Peyer's patch (tissue), 4 donors: ENCODE data around the gene SPDYE11. TPM values are rescaled to one million over a fixed set of nuclear protein-coding genes. Genes with fewer than 3 reads are reported as not detected.
"Not testable (repeated sequence)": the region's sequence is repeated elsewhere in the genome, so short reads cannot be mapped to it uniquely, and the experiment has no call there.

Experiments
- DNase-seq, 3 donors: peaks; one replicate each; pipeline ENCODE4 v3.0.0-alpha.2; 2017 to 2019
- H3K27ac ChIP-seq, 4 donors: fragments of 200-600 bp; sonication (generic); one replicate each; pipeline ENCODE4 v1.5.1; 2016 to 2019
- H3K27me3 ChIP-seq, 2 donors: fragments of 200-600 bp; sonication (generic); one replicate each; pipeline ENCODE4 v1.5.1; 2019
- H3K36me3 ChIP-seq, 3 donors: fragments of 200-600 bp; sonication (generic); one replicate each; pipeline ENCODE4 v1.5.1; 2016 to 2019
- H3K4me1 ChIP-seq, 4 donors: fragments of 200-600 bp; sonication (generic); one replicate each; pipeline ENCODE4 v1.5.1; 2016 to 2019
- H3K4me3 ChIP-seq, 4 donors: fragments of 200-600 bp; sonication (generic); 1 replicate in 3 of 4; 2 replicates in 1 of 4; pipeline ENCODE4 v1.5.1; 2016 to 2019; ENCODE audit warnings: mild to moderate bottlenecking in 1 of 4
- H3K9me3 ChIP-seq, 4 donors: fragments of 200-600 bp; sonication (generic); one replicate each; pipeline ENCODE4 v1.5.1; 2016 to 2019; ENCODE audit warnings: mild to moderate bottlenecking in 1 of 4
- POLR2A ChIP-seq, 2 donors: fragments of 450-650 bp; IDR thresholded peaks; one replicate each; pipeline ENCODE4 v1.5.1; 2017; ENCODE audit warnings: antibody characterized with exemption in 2 of 2, mild to moderate bottlenecking in 2 of 2, moderate library complexity in 2 of 2
- small RNA-seq, 2 donors: library from RNA; depleted of rRNA; stranded (forward); fragments of <200 nt; gene quantifications; one replicate each; pipeline ENCODE3, GENCODE V24; 2016
- total RNA-seq, 4 donors: library from RNA; depleted of rRNA; stranded (reverse); fragments of >200 nt; gene quantifications; one replicate each; pipeline ENCODE4 v1.1.0, GENCODE V29; 2016
- TF ChIP-seq, protein P1 (sequence below), 6 experiments: fragments of 450-650 bp in 4 of 6; fragments of 200-600 bp in 2 of 6; sonication (generic) in 1 of 6; IDR thresholded peaks; one replicate each; pipeline ENCODE4 v1.5.1; 2017 to 2019; ENCODE audit warnings: antibody characterized with exemption in 6 of 6, mild to moderate bottlenecking in 3 of 6, moderate library complexity in 1 of 6

The SPDYE11 gene
- total RNA-seq, result not detected

DNA sequence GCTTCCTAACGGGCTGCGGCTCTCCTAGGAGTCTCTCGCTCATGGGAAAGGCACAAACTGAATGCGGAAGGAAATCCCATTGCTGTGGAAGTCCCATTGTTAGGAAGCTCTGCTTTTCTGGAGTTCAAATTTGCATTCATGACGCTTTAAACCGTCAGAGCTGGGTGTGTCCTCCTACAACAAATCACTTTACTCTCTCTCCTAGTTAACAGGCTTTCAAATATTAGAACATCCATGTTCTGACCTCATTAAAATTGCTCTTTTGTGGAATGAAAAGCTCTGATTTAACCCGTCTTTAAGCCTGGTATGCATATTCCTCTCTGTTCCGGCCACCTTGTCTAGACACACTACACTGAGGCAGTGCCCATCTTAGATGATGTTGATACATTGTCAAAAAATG is at the start of gene SPDYE11:
Gene SPDYE11 (minus strand): TSS at position 101 of the 400 bp plus-strand sequence. CDS start 1,800 bp downstream, outside the sequence.
- H3K4me1 ChIP-seq, H3K4me3 ChIP-seq, H3K27ac ChIP-seq, H3K9me3 ChIP-seq, DNase-seq, H3K27me3 ChIP-seq, H3K36me3 ChIP-seq: not testable (repeated sequence)

- H3K4me3 ChIP-seq, H3K36me3 ChIP-seq, H3K27me3 ChIP-seq, H3K27ac ChIP-seq, DNase-seq, H3K4me1 ChIP-seq, H3K9me3 ChIP-seq: not testable (repeated sequence)
These were observed 28.2 kb upstream of the SPDYE11 start, which contains the start of gene SPDYE9 for GRCh38 chr7:73085938-73086337. TSS of gene SPDYE9 (minus strand) at chr7:73086038. CDS start at chr7:73084238, 1,800 bp downstream.

DNA sequence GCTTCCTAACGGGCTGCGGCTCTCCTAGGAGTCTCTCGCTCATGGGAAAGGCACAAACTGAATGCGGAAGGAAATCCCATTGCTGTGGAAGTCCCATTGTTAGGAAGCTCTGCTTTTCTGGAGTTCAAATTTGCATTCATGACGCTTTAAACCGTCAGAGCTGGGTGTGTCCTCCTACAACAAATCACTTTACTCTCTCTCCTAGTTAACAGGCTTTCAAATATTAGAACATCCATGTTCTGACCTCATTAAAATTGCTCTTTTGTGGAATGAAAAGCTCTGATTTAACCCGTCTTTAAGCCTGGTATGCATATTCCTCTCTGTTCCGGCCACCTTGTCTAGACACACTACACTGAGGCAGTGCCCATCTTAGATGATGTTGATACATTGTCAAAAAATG is 28.0 kb downstream of the SPDYE11 start, which contains the start of gene SPDYE8:
Gene SPDYE8 (minus strand): TSS at position 101 of the 400 bp plus-strand sequence. CDS start 1,800 bp downstream, outside the sequence.
- not testable (repeated sequence) for H3K27me3 ChIP-seq, H3K9me3 ChIP-seq, DNase-seq, H3K27ac ChIP-seq, H3K4me1 ChIP-seq, H3K36me3 ChIP-seq, H3K4me3 ChIP-seq

DNA sequence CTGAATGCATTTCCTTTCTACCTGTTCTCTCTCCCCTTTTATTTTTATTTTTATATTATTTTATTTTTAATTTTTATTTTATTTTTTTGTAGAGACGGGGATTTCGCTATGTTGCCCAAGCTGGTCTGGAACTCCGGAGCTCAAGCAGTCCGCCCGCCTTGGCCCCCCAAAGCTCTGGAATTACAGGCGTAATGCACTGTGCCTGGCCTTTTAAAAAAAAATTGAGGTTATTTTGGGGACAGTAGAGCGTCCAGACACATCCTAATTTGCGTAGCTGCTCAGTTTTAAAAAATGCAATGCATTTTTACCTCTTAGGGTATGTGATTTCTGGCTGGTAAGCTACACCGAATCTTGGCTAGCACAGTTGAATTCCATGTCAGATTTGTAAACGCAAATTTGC is 51.2 kb downstream of the SPDYE11 start:
- not testable (repeated sequence) for H3K4me1 ChIP-seq, H3K36me3 ChIP-seq, H3K9me3 ChIP-seq, H3K27me3 ChIP-seq, H3K27ac ChIP-seq
- peak in 1 of 3 donors; percentile 46 for DNase-seq
- H3K4me3 ChIP-seq, result peak overlapping the region in 3 of 4 donors; percentile 12 to 71 (median 37)

GRCh38 chr7:73005693-73006447 is 51.8 kb downstream of the SPDYE11 start:
- H3K36me3 ChIP-seq, H3K27me3 ChIP-seq, H3K4me1 ChIP-seq, H3K9me3 ChIP-seq: not testable (repeated sequence)
- Histone ChIP-seq H3K4me3 (peak overlapping the region; percentile 45 to 71 (median 70)), H3K27ac (peak overlapping the region; percentile 76 to 93 (median 92))
- peak; percentile 65 to 79 for TF ChIP-seq POLR2A (IDR thresholded peaks at IDR 0.05)
- TF ChIP-seq, protein P1, sequence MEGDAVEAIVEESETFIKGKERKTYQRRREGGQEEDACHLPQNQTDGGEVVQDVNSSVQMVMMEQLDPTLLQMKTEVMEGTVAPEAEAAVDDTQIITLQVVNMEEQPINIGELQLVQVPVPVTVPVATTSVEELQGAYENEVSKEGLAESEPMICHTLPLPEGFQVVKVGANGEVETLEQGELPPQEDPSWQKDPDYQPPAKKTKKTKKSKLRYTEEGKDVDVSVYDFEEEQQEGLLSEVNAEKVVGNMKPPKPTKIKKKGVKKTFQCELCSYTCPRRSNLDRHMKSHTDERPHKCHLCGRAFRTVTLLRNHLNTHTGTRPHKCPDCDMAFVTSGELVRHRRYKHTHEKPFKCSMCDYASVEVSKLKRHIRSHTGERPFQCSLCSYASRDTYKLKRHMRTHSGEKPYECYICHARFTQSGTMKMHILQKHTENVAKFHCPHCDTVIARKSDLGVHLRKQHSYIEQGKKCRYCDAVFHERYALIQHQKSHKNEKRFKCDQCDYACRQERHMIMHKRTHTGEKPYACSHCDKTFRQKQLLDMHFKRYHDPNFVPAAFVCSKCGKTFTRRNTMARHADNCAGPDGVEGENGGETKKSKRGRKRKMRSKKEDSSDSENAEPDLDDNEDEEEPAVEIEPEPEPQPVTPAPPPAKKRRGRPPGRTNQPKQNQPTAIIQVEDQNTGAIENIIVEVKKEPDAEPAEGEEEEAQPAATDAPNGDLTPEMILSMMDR (IDR thresholded peaks at IDR 0.05), result peak in 1 of 6 experiments; percentile 7
- DNase-seq, result peak; percentile 73 to 95 (median 81)

DNA sequence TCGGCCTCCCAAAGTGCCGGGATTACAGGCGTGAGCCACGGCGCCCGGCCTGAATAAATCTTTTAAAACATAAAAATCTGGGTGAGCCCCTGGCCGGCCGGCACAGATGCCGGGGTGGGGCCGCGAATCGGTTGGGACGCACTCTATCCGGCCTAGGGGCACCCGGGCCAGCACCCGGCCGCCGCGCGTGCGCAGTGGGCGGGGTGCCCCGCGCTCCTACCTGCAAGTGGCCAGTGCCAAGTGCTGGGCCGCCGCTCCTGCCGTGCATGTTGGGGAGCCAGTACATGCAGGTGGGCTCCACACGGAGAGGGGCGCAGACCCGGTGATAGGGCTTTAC is 52.4 kb downstream of the SPDYE11 start:
- H3K36me3 ChIP-seq, result not testable (repeated sequence)
- H3K4me3 ChIP-seq, result peak overlapping the region; percentile 45 to 71 (median 70)
- peak in 2 of 3 donors; percentile 76 to 93 for DNase-seq

DNA sequence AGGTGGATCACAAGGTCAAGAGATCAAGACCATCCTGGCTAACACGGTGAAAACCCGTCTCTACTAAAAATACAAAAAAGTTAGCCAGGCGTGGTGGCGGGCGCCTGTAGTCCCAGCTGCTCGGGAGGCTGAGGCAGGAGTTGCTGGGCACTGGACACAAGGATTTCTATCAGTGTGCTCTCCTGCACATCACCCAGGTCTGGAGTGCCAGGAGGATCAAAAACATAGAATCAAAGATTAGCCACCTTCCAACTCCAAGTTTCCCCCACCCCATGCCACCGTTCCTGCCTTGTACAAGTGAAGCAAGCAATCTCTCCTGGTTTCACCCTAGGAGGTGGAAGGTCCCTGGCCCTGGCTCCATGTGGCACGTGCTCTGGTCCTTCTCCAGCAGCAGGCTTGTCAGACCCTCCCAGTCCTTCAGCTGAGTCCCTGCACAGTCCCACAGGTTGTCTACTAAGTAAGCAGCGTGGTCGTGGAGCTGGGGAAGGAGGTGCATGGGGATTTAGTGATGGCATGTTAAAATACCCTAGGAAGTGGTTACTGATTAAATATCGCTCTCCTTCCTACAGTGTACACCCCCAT is 59.7 kb downstream of the SPDYE11 start:
- not testable (repeated sequence) for H3K4me3 ChIP-seq, H3K9me3 ChIP-seq, H3K36me3 ChIP-seq, H3K27ac ChIP-seq, H3K4me1 ChIP-seq, H3K27me3 ChIP-seq, DNase-seq

More for the DNA sequence above, 52.4 kb downstream of the SPDYE11 start:
- H3K27ac ChIP-seq, result peak overlapping the region; percentile 76 to 93 (median 92)
- H3K9me3 ChIP-seq, H3K27me3 ChIP-seq, H3K4me1 ChIP-seq: not testable (repeated sequence)

Small RNAs within 50 kb of the gene (small RNA-seq; reads per million reads assigned to genes)
- 0 reads per million in 2 donors for gene RF00019

Other genes with a start within 250 kb of the SPDYE11 start
- gene TYW1B, start 229.7 kb downstream of the SPDYE11 start, total RNA-seq, result 10 to 100 TPM in 2 of 4 donors, 1 to 10 TPM in 2; 4.9 to 50.3 (median 9.7) TPM
- gene POM121, start 132.8 kb downstream of the SPDYE11 start, total RNA-seq, result 10 to 100 TPM; 24.0 to 47.3 (median 37.1) TPM
- gene TRIM74, start 88.4 kb downstream of the SPDYE11 start, total RNA-seq, result 1 to 10 TPM in 3 of 4 donors, not detected in 1; 1.8 to 3.2 (median 1.9) TPM
- gene SPDYE8, start 28.1 kb downstream of the SPDYE11 start, total RNA-seq, result not detected
- gene SPDYE9, start 28.1 kb upstream of the SPDYE11 start, total RNA-seq, result not detected